NCI-H1417 treated with DMSO at 0.1 percent for 48 hours (cell line): ENCODE results near the gene SPTB.
"Not testable (repeated sequence)": the region's sequence is repeated elsewhere in the genome, so short reads cannot be mapped to it uniquely, and the experiment has no call there.

Source experiments
- DNase-seq: peaks from one replicate; lab custom pipeline; 2025; lab: John Stamatoyannopoulos, UW

SPTB gene

DNA sequence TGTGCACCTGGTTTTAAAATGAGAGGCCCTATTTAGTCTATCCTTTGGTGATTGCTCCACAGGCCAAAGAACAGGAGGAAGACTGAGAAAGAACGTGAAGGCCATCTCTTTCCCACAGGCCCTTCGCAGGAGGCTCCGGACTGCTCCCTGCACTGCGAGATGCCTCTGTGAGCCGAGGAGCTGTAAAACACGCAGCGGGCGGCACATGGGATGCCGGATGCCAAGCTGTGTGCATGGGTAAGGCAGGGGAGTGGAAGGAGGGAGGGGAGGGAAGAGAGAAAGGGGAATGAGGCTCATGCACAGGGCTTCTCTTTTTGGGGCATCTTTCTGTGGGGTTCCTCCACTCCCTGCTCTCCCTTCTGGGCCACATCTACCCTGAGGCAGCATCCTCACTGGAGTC, 61.6 kb downstream of the SPTB start:
- DNase-seq, result no peak

DNA sequence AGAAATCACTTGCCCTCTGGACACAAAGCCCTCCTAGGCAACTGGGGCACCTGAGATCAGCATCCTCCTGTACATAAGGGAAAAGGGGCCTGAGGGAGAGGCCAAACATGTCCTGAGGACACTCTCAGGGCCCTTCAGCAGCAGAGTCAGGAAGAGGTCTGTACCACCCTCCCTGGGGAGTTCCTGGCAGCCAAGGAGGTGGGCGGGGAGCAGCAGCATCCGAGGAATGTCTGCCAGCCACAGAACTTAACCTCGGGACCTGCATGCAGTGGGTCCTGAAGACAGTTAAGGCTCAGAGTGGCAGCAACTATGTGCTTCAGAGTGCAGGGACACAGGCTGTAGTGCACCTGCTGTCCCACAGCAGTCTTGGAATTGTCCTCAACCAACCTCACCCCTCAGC, 62.1 kb downstream of the SPTB start:
- DNase-seq, result no peak

- DNase-seq, result no peak
Measured at GRCh38 chr14:64816221-64816783, 63.4 kb downstream of the SPTB start.

DNA sequence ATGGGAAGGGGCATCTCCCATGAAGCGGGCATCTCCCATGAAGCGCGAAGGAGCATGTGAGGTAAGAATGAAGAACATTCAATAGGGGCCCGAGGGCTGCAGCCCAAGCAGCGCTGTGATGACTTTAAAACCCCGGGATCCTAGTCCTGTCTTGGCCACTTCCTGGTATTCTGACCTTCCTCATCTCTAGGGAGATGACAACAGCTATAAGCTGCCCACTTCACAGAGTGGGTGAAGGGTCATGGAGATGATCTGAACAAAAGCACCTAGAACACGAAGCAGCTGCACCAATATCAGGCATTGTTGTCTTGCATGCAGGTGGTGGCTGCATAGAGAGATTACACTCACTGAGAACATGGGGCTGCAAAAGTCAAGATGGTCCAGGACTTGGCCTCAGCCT, 64.5 kb downstream of the SPTB start:
- no peak for DNase-seq

- DNase-seq, result no peak
Measured at GRCh38 chr14:64812412-64812811, 67.3 kb downstream of the SPTB start.

GRCh38 chr14:64811676-64812075, 68.0 kb downstream of the SPTB start:
- DNase-seq, result no peak

DNA sequence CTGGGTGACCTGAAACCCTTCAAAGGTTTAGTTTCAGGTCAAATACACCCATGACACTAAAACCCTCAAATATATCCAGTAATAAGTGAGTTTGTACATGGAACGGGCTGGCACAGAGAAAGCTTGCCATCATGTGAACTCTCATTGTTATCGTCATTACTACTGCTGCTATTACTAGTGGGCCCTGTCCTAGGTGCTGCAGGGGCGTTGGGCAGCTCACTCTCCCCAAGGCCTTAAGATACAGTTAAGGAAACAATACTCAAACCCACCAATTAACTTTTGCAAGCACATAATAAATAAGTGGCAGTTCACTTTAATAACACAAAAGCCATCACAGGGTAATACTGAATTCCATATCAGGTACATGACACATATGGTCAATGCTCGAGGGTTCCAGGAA, 71.3 kb downstream of the SPTB start:
- DNase-seq, result no peak

GRCh38 chr14:64807551-64807950, 72.2 kb downstream of the SPTB start:
- no peak for DNase-seq

DNA sequence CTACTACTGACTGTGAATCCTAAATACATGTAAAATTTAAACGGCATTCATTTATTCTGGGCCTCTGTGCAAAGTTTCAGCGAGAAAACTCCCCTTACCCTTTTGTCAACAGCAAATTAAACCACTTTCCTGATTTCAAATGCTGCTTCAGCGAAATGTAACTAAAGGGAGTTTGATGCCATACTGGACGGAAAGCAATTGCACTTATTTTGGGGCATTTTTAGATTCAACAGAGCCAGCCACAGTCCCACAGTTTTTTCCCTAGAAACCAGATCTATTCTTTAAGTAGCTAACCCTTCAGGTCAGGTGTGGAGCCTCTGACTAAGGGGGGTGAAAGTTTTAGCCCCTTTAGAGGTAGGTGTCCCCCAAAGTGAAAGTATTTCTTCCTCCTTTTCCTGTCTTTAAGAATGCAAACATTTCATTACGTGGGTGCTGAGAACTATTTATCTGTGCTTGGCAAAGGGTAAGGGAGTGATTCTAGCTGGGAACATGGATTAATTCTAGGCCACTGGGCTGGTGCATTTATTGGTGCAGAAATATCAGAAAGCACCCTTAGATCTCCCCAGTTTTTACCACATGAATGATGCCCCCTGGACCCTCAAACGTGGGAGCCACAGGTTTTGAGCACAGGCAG, 72.7 kb downstream of the SPTB start:
- DNase-seq, result no peak

- no peak for DNase-seq
Measured at GRCh38 chr14:64806202-64806861, 73.4 kb downstream of the SPTB start.

DNA sequence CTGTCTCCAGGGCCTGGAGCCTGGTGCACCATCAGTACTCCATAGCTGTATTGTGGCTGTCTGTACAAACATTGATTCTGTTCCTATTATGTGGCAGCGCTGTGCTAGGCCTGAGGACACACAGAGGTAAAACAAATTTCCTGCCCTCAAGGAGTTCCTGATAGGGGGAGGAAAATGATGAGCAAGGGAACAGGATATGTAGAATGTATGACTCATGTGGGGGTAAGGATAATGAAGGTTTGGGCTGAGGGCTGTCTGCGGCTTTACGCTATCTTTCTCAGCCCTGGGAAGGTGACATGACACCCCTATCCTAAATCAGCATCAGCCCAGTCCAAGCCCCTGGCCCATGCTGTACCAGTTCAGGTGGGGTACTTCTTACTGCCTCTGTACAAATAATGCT, 74.1 kb downstream of the SPTB start:
- DNase-seq, result not testable (repeated sequence)

GRCh38 chr14:64804754-64805260, 74.9 kb downstream of the SPTB start:
- DNase-seq, result no peak

DNA sequence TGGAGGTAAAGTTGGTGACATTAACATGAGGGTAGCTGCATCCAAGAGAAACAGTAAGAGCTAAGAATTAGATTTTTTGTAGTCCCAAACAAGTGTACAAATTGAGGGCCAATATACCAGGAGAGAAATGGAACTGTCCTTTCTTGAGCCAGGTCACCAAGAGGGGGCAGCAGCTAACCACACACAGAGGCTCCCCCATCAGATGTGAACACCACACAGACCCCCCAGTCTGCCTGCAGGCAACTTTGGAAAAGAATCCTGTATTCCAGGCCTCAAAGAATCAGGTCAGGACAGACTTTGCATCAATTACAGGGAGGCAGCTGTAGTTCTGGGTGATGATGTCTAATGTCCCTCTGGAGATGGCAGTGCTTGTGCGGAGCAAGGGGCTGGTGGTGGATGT, 77.9 kb downstream of the SPTB start:
- no peak for DNase-seq

DNA sequence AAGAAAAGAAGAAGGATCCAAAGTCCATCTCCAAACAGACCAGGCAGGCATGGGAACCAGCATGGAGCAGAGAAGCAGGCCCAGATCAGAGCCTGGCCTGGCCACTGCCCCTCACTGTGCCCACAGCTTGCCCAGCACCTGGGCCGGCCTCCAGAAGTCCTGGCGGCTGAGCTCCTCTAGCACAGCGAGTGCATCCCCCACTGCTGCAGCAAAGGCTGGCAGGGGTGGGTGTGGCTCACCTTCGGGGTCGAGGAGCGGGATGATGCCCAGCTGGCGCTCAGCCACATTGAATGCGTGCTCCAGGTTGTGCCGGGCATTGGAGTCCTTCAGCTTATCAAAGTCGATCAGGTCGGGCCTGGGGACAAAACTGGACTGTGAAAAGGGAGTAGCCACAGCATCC, 78.7 kb downstream of the SPTB start:
- DNase-seq, result no peak

DNA sequence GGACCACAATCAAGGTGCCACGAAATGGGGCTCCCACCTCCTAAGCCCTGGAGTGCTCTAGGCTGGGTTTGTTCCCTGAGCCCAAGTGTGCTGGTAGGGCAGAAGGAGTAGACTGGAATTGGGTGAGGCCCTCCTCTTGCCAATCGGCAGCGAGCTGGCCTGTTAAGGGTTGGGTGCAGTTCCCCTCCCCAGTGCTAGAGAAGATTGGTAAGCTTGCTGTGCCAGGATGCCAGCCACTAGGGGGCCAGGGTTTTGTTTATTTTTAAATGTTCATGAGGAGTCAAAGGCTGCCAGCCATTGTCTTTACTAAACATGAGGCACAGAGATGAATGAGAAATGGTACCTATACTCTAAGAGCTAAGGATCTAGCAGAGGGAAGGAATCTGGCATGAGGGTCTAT, 79.7 kb downstream of the SPTB start:
- no peak for DNase-seq

DNA sequence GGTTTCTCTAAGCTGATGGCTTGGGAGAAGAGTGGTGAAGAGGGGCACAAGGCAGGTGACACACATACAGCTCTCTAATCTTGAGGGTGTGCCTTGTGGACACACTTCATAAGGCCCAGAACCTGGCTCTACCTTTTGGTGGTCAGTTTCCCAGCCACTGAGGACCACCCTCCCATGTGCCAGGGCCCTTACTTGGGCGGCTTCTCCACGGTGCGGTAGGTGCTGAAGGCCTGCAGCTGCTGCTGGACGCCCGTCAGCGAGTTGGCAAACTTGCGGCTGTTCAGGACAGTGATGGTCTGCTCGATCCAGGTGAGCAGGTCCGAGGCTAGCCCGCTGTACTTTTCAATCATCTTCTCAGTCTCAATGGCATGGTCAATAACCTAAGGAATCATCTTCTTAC, 80.2 kb downstream of the SPTB start:
- DNase-seq, result no peak

- DNase-seq, result no peak
Measured at GRCh38 chr14:64796369-64796768, 83.3 kb downstream of the SPTB start.

GRCh38 chr14:64795921-64796320, 83.8 kb downstream of the SPTB start:
- DNase-seq, result no peak

- DNase-seq, result no peak
Measured at GRCh38 chr14:64795211-64795610, 84.5 kb downstream of the SPTB start.

- DNase-seq, result no peak
Measured at GRCh38 chr14:64792871-64793560, 86.7 kb downstream of the SPTB start.

DNA sequence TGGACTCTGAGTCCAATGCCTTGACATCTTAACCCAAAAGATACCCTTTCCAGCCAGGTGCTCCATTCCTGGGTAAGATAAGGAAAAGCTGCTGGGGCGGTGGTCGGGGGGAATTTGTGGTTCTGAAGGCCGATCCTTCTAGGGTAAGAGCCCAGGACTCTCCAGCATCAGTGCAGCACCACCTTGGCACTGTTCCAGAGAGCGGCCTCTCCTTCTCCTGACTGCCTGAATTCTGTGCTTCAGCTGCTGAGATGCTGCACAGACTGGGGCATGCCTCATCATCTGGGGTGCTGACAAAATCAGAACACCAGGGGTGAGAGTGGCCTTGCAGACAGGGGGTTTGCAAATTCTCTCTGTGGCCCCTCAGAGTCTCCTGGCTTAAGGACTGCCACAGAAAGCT, 87.5 kb downstream of the SPTB start:
- no peak for DNase-seq

GRCh38 chr14:64790478-64790877, 89.2 kb downstream of the SPTB start:
- no peak for DNase-seq

- DNase-seq, result no peak
Measured at GRCh38 chr14:64789696-64790095, 90.0 kb downstream of the SPTB start.
